ENCODE results near the gene CSNK1G2. TPM values are rescaled to one million over a fixed set of nuclear protein-coding genes. Genes with fewer than 3 reads are reported as not detected.

Gene CSNK1G2
- total and polyA plus RNA-seq, 2 of the 13 experiments (the other 11 are each of a cell fraction or from before 2014, with no cell fraction given): 53.8 to 72.5 TPM

DNA sequence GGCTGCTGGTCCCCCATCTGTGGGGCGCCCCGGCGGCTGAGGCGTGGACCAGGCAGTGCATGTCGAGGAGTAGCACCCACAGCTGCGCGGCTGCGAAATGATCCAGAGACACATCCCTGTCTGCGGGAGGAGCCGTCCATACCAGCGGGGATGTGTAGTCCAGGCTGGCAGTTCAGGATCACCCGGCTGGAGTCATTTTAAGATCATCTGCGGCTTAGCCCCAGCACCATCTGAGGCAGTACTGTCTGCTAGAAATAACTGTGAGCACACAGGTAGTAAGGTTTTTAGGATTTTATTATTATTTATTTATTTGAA lies 32.7 kb upstream of the CSNK1G2 start (continued):
- TF ChIP-seq AHDC1 (CRISPR knock-in tag; IDR thresholded peaks at IDR 0.05; ENCODE audit: borderline replicate concordance) (no peak), RFXAP (CRISPR knock-in tag; IDR thresholded peaks at IDR 0.05; ENCODE audit: borderline replicate concordance) (no peak), IKZF4 (CRISPR knock-in tag; IDR thresholded peaks at IDR 0.05; ENCODE audit: borderline replicate concordance, low read depth, not compliant biosample characterization) (no peak), ZNF644 (CRISPR knock-in tag; IDR thresholded peaks at IDR 0.05; ENCODE audit: low read depth) (no peak), SETDB1 (CRISPR knock-in tag; IDR thresholded peaks at IDR 0.05; ENCODE audit: borderline replicate concordance) (no peak), ZNF768 (CRISPR knock-in tag; IDR thresholded peaks at IDR 0.05) (0 out of 2 replicates have a peak, but pooled peaks have one; percentile 4)

DNA sequence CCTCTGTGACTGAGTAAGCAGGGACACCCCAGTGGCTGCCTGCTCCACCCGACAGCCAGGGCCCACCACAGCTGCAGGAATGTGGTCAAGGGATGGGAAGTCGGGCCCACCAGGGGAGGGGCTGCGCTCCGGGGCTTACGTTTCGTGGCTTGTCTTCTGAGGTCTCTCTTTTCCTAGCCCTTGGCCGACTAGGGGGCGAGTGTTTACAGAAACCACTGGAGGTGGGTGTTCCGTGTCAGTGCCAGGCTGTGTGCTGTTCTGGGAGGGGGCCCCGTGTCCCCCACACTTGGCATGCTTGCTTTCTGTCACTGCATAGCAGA lies 31.3 kb upstream of the CSNK1G2 start:
- Histone ChIP-seq H3K9ac (ENCODE audit: insufficient read depth, low read depth, low read length) (no peak overlapping the region), H4K20me1 (ENCODE audit: insufficient read depth, low read length) (peaks cover 6% of the 10 kb centered on the region; the same call in 1 of the 2 replicates), H2AFZ (ENCODE audit: low read length) (no peak overlapping the region), H3K4me1 (ENCODE audit: insufficient read depth, low read length) (peaks cover 43% of the 10 kb centered on the region), H3K4me3 (replicated peaks in 1 of 3; ENCODE audit: insufficient read depth in 1 of 3, low read depth in 2 of 3, low read length in 3 of 3) (no peak overlapping the region), H3K79me2 (ENCODE audit: insufficient read depth, low read length) (peaks cover 56% of the 10 kb centered on the region), H3K27me3 (ENCODE audit: control insufficient read depth in 1 of 2, insufficient read depth in 2 of 2, low read length in 2 of 2) (no peaks in the 10 kb centered on the region; a peak in 1 of 5 replicates), H3K9me3 (ENCODE audit: low read length) (no peaks in the 10 kb centered on the region), H3K27ac (ENCODE audit: extremely low read length, insufficient read depth, low read length) (no peak overlapping the region), H3K4me2 (ENCODE audit: low read depth, low read length) (no peak overlapping the region), H3K36me3 (replicated peaks in 1 of 2; ENCODE audit: control insufficient read depth in 1 of 2, insufficient read depth in 2 of 2, low read length in 2 of 2) (peaks cover 4 to 17% of the 10 kb centered on the region in 2 experiments; a peak in 3 of 5 replicates)
- no CpG with 5 or more reads among the region's 10 CpGs for WGBS (ENCODE audit: low lambda C conversion rate)
- no peak for DNase-seq (ENCODE audit: low spot score)
- in situ Hi-C loops (cut with HindIII; ENCODE audit: extremely low pct_ligation_motif_present, low pct_unique_long_range_greater_than_20kb) (no loop called here), intact Hi-C loops (cut with micrococcal nuclease; ENCODE audit: unreplicated experiment) (no loop called here)
- ChIA-PET POLR2A (no interaction called here), CTCF (ENCODE audit: low intra/inter-chr PET ratio, low total read pairs) (no interaction called here)
- BruUV-seq (replicated peaks): no TSS peak
- ATAC-seq: no peak
- TF ChIP-seq AGO2 (optimal IDR thresholded peaks at IDR 0.05; ENCODE audit: low read depth, low read length): peak; percentile 42
- no peak for TF ChIP-seq ZNF704 (CRISPR knock-in tag; IDR thresholded peaks at IDR 0.05; ENCODE audit: borderline replicate concordance)
- FAIRE-seq: no peak
